ENCODE results near the gene SLC35B1. TPM values are rescaled to one million over a fixed set of nuclear protein-coding genes. Genes with fewer than 3 reads are reported as not detected.

SLC35B1 gene
- polyA plus RNA-seq, 1 of the 3 experiments (the other 2 are of a cell fraction), result 89.8 TPM

DNA sequence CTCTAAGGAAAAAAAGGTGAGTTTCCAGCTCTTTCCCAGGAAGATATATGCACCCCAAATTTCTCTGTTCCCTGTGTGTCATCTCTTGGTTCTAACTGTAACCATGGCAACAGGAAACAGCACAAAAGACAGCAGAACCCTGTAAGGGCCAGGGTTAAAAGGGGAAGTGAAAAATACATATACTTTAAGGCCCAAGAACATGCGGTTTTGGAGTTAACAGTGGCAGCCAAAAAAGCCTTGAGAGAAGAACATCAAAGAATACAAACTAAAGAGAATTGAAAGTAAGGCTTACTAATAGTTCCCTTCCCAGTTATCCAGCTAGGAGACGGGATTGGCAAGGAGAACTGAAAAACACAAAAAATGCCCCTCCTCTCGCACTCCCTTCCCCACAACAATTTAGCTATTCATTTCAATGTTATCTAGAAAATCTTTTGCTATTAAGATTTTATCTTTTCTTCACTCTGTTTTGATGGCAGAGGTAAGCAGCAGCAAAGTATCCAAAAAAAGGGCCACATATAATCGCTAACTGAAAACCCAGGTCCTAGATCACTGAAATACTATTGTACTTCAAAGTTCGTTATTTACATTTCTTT, 31.4 kb downstream of the SLC35B1 start:
- peak overlapping the region; percentile 89 for H3K4me2 ChIP-seq
- TF ChIP-seq FOXJ3 (CRISPR knock-in tag; IDR thresholded peaks at IDR 0.05) (no peak), EZH2phosphoT487 (IDR thresholded peaks at IDR 0.05; ENCODE audit: borderline replicate concordance, low read depth) (no peak), NFIC (IDR thresholded peaks at IDR 0.05; ENCODE audit: borderline replicate concordance) (no peak), TCF12 (IDR thresholded peaks at IDR 0.05) (no peak), YY1 (IDR thresholded peaks at IDR 0.05; ENCODE audit: low read depth) (no peak), TEAD4 (IDR thresholded peaks at IDR 0.05; ENCODE audit: borderline replicate concordance, insufficient read depth) (no peak), JUND (IDR thresholded peaks at IDR 0.05) (no peak), MEF2A (IDR thresholded peaks at IDR 0.05; ENCODE audit: borderline replicate concordance, low read depth) (no peak), SIN3A (IDR thresholded peaks at IDR 0.05; ENCODE audit: borderline replicate concordance, low read depth, low read length) (no peak), RXRA (IDR thresholded peaks at IDR 0.05; ENCODE audit: borderline replicate concordance, low read depth) (no peak), FOXM1 (IDR thresholded peaks at IDR 0.05; ENCODE audit: low read depth) (no peak)
- TF ChIP-seq, protein P1, sequence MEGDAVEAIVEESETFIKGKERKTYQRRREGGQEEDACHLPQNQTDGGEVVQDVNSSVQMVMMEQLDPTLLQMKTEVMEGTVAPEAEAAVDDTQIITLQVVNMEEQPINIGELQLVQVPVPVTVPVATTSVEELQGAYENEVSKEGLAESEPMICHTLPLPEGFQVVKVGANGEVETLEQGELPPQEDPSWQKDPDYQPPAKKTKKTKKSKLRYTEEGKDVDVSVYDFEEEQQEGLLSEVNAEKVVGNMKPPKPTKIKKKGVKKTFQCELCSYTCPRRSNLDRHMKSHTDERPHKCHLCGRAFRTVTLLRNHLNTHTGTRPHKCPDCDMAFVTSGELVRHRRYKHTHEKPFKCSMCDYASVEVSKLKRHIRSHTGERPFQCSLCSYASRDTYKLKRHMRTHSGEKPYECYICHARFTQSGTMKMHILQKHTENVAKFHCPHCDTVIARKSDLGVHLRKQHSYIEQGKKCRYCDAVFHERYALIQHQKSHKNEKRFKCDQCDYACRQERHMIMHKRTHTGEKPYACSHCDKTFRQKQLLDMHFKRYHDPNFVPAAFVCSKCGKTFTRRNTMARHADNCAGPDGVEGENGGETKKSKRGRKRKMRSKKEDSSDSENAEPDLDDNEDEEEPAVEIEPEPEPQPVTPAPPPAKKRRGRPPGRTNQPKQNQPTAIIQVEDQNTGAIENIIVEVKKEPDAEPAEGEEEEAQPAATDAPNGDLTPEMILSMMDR (IDR thresholded peaks at IDR 0.05), result no peak
- TF ChIP-seq, protein P2, sequence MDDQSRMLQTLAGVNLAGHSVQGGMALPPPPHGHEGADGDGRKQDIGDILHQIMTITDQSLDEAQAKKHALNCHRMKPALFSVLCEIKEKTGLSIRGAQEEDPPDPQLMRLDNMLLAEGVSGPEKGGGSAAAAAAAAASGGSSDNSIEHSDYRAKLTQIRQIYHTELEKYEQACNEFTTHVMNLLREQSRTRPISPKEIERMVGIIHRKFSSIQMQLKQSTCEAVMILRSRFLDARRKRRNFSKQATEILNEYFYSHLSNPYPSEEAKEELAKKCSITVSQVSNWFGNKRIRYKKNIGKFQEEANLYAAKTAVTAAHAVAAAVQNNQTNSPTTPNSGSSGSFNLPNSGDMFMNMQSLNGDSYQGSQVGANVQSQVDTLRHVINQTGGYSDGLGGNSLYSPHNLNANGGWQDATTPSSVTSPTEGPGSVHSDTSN (IDR thresholded peaks at IDR 0.05), result no peak
- TF ChIP-seq, protein P3, sequence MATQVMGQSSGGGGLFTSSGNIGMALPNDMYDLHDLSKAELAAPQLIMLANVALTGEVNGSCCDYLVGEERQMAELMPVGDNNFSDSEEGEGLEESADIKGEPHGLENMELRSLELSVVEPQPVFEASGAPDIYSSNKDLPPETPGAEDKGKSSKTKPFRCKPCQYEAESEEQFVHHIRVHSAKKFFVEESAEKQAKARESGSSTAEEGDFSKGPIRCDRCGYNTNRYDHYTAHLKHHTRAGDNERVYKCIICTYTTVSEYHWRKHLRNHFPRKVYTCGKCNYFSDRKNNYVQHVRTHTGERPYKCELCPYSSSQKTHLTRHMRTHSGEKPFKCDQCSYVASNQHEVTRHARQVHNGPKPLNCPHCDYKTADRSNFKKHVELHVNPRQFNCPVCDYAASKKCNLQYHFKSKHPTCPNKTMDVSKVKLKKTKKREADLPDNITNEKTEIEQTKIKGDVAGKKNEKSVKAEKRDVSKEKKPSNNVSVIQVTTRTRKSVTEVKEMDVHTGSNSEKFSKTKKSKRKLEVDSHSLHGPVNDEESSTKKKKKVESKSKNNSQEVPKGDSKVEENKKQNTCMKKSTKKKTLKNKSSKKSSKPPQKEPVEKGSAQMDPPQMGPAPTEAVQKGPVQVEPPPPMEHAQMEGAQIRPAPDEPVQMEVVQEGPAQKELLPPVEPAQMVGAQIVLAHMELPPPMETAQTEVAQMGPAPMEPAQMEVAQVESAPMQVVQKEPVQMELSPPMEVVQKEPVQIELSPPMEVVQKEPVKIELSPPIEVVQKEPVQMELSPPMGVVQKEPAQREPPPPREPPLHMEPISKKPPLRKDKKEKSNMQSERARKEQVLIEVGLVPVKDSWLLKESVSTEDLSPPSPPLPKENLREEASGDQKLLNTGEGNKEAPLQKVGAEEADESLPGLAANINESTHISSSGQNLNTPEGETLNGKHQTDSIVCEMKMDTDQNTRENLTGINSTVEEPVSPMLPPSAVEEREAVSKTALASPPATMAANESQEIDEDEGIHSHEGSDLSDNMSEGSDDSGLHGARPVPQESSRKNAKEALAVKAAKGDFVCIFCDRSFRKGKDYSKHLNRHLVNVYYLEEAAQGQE (IDR thresholded peaks at IDR 0.05; ENCODE audit: low read depth, low read length), result no peak
- TF ChIP-seq, protein P4, sequence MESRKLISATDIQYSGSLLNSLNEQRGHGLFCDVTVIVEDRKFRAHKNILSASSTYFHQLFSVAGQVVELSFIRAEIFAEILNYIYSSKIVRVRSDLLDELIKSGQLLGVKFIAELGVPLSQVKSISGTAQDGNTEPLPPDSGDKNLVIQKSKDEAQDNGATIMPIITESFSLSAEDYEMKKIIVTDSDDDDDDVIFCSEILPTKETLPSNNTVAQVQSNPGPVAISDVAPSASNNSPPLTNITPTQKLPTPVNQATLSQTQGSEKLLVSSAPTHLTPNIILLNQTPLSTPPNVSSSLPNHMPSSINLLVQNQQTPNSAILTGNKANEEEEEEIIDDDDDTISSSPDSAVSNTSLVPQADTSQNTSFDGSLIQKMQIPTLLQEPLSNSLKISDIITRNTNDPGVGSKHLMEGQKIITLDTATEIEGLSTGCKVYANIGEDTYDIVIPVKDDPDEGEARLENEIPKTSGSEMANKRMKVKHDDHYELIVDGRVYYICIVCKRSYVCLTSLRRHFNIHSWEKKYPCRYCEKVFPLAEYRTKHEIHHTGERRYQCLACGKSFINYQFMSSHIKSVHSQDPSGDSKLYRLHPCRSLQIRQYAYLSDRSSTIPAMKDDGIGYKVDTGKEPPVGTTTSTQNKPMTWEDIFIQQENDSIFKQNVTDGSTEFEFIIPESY (IDR thresholded peaks at IDR 0.05; ENCODE audit: borderline replicate concordance, low read depth), result no peak
- TF ChIP-seq, protein P5, sequence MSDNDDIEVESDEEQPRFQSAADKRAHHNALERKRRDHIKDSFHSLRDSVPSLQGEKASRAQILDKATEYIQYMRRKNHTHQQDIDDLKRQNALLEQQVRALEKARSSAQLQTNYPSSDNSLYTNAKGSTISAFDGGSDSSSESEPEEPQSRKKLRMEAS (IDR thresholded peaks at IDR 0.05; ENCODE audit: low read depth), result no peak
- TF ChIP-seq, protein P6, sequence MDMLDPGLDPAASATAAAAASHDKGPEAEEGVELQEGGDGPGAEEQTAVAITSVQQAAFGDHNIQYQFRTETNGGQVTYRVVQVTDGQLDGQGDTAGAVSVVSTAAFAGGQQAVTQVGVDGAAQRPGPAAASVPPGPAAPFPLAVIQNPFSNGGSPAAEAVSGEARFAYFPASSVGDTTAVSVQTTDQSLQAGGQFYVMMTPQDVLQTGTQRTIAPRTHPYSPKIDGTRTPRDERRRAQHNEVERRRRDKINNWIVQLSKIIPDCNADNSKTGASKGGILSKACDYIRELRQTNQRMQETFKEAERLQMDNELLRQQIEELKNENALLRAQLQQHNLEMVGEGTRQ (IDR thresholded peaks at IDR 0.05; ENCODE audit: borderline replicate concordance, low read depth, low read length), result no peak
- TF ChIP-seq, protein P7, sequence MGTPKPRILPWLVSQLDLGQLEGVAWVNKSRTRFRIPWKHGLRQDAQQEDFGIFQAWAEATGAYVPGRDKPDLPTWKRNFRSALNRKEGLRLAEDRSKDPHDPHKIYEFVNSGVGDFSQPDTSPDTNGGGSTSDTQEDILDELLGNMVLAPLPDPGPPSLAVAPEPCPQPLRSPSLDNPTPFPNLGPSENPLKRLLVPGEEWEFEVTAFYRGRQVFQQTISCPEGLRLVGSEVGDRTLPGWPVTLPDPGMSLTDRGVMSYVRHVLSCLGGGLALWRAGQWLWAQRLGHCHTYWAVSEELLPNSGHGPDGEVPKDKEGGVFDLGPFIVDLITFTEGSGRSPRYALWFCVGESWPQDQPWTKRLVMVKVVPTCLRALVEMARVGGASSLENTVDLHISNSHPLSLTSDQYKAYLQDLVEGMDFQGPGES (IDR thresholded peaks at IDR 0.05; ENCODE audit: low read depth, low read length), result no peak
- H3K79me2 ChIP-seq (ENCODE audit: insufficient read depth), result peaks cover 61% of the 10 kb centered on the region
- H4K20me1 ChIP-seq (ENCODE audit: insufficient read depth), result peaks cover 35% of the 10 kb centered on the region
- peaks cover 10 to 13% of the 10 kb centered on the region in 2 experiments; a peak in 3 of 4 replicates for H3K4me1 ChIP-seq (ENCODE audit: control insufficient read depth in 1 of 2, insufficient read depth in 2 of 2, low read depth in 1 of 2, low read length in 1 of 2)
- H3K36me3 ChIP-seq (replicated peaks in 1 of 2; ENCODE audit: control insufficient read depth in 1 of 2, insufficient read depth in 2 of 2, low read length in 1 of 2), result peaks cover 12 to 28% of the 10 kb centered on the region in 2 experiments
- H3K9ac ChIP-seq, result peak overlapping the region; percentile 76
- CTCF ChIA-PET, result interaction anchor here (1.0 to 50.8 kb wide), 3 partner anchors 19 to 101 kb away, joined by 5 to 2107 read pairs (median 7); partner anchors contain the start of genes NXPH3 and SLC35B1
- H2AFZ ChIP-seq (ENCODE audit: low read depth), result peak overlapping the region; percentile 67; the same call in 1 of the 2 replicates
- H3K27me3 ChIP-seq (ENCODE audit: insufficient read depth), result no peaks in the 10 kb centered on the region
- H3K9me3 ChIP-seq, result no peaks in the 10 kb centered on the region
- H3K27ac ChIP-seq (ENCODE audit: low read depth in 2 of 2, low read length in 1 of 2), result peak overlapping the region; percentile 84 to 91
- H3F3A ChIP-seq (replicated peaks; ENCODE audit: insufficient read depth), result no peaks in the 10 kb centered on the region
- POLR2A ChIA-PET, result no interaction called here
- no peaks in the 10 kb centered on the region for H3K9me2 ChIP-seq
- peak overlapping the region; percentile 55 to 68 for H3K4me3 ChIP-seq (ENCODE audit: low read depth in 2 of 2, low read length in 1 of 2)
- DNase-seq, result no peak
- 63% methylated on average over 5 of the region's 5 CpGs for WGBS (ENCODE audit: low lambda C conversion rate)
